HFF-Myc (cell line): ENCODE data around the gene P3H3.

Source experiments
- DNase-seq: peaks from one replicate; pipeline ENCODE4 v3.0.0-alpha.2; 2011; ENCODE audit warnings: low read depth; ENCODE audit errors: extremely low read depth
- H3K4me3 ChIP-seq: replicated peaks from 2 replicates; pipeline ENCODE4 v1.5.1; 2011; ENCODE audit warnings: low read depth, mild to moderate bottlenecking, control low read depth, low read length
- TF ChIP-seq, protein P1 (sequence below): IDR thresholded peaks from 2 replicates; pipeline ENCODE4 v1.5.1; 2012; ENCODE audit warnings: mild to moderate bottlenecking, low read depth, low read length, control low read depth; ENCODE audit errors: missing control alignments

P3H3 gene

DNA sequence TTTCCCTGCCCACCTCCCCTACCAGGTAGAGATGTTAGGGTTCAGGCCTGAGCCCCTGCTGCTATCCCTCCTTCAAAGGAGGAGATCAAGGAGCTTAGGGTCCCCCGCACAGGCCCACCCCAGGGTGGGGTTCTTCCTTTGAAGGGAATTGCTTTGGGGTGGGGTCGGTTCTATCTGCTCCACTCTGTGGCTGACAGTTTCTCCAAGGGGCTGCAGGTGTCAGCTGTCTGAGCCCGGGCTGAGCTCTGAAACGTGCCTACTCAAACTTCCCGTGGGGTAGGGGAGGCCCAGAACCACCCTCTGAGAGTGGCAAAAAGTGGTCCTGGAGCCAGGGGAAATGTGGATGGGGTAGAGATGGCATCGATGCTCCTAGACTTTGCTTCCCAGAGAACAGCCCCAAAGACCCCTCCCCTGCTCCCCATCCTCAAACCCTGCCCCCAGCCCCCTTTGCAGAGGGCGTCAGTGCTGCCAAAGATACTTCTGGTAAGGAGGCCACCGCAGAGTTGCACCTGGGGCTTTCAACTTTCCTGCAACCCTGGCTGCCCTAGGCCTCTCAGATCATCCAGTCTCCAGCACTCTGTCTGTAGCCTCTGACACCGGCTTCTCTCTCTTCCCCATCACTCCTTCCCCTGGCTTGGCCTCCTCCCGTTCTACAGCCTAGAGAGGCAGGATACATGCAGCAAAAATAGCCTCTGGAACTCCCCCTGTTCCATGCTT lies 45.2 kb upstream of the P3H3 start:
- H3K4me3 ChIP-seq: no peak overlapping the region
- no peak for DNase-seq
- TF ChIP-seq, protein P1, sequence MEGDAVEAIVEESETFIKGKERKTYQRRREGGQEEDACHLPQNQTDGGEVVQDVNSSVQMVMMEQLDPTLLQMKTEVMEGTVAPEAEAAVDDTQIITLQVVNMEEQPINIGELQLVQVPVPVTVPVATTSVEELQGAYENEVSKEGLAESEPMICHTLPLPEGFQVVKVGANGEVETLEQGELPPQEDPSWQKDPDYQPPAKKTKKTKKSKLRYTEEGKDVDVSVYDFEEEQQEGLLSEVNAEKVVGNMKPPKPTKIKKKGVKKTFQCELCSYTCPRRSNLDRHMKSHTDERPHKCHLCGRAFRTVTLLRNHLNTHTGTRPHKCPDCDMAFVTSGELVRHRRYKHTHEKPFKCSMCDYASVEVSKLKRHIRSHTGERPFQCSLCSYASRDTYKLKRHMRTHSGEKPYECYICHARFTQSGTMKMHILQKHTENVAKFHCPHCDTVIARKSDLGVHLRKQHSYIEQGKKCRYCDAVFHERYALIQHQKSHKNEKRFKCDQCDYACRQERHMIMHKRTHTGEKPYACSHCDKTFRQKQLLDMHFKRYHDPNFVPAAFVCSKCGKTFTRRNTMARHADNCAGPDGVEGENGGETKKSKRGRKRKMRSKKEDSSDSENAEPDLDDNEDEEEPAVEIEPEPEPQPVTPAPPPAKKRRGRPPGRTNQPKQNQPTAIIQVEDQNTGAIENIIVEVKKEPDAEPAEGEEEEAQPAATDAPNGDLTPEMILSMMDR: no peak

DNA sequence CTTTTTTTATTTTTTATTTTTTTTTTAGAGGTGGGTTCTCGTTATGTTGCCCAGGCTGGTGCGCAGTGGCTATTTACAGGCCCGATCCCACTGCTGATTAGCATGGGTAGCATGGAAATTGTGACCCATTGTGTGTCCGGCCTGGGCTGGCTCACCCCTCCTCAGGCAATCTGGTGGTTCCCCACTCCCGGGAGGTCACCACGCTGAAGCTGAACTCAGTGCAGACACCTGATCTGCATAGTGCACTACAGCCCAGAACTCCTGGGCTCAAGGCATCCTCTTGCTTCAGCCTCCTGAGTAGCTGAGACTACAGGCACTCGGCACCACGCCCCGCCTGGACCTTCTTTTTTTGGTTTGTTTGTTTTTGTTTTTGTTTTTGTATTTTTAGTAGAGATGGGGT lies 44.4 kb upstream of the P3H3 start:
- no peak for DNase-seq
- no peak overlapping the region for H3K4me3 ChIP-seq
- TF ChIP-seq, protein P1: no peak

DNA sequence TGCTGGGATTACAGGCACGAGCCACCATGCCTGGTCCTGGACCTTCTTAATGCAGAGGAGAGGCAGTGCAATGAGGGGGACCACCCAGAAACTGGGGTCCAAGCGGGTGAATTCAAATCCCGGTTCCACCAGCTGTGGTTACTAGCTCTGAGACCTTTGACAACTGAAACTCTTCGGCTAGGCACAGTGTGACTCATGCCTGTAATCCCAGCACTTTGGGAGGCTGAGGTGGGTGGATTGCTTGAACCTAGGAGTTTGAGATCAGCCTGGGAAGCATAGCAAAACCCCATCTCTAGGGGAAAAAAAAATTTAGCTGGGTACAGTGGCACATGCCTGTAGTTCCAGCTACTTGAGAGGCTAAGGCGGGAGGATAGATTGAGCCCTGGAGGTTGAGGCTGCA lies 43.9 kb upstream of the P3H3 start:
- DNase-seq: no peak
- TF ChIP-seq, protein P1: no peak
- no peak overlapping the region for H3K4me3 ChIP-seq

DNA sequence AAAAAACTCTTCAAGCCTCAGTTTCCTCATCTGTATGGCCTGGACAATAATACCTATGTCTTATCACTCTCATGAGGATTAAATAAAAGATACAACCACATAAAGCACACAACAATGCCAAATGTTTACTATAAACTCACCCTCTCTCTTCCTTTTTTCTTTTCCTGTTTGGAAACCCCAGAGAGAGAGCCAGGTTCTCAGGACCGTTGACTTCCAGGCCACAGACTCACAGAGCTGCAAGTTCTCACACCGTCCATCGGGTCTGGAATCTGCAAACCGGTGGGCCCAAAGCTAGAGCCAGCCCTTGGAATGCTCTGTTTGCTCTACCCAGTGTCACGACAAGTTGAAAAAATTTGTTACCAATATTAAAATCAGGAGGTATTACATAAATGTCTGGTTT lies 43.4 kb upstream of the P3H3 start:
- no peak for DNase-seq
- TF ChIP-seq, protein P1: no peak
- no peak overlapping the region for H3K4me3 ChIP-seq

DNA sequence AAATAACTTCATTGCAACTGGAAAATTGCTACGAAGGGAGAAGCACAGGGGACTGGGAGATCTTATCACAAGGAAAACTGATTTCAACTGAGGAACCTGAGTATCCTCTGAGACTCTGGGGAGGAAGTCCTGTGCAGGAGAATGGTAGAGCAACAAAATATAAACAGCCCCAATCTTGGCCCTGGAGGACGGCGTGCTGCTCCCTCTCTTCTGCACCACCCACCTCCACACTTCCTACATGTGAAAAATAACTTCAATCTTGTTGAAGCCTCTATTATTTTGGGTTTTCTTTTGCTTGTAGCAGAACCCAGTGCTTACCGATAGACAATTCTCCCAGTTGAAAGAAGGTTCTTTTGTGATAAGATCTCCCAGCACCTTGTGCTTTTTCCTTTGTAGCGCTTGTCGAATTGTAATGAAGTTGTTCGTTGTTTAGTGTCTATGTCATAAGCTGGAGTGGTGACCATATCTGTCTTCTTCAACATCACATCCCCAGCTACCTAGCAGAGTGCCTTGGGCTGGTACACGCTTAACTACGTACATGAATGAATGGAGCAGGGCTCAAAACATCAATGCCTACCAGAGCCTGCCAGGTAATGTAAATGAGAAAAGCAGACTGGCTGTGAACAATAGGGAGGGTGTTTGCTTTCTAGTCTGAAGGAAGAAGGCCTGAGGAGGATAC lies 41.7 kb upstream of the P3H3 start:
- TF ChIP-seq, protein P1: no peak
- no peak overlapping the region for H3K4me3 ChIP-seq
- no peak for DNase-seq

DNA sequence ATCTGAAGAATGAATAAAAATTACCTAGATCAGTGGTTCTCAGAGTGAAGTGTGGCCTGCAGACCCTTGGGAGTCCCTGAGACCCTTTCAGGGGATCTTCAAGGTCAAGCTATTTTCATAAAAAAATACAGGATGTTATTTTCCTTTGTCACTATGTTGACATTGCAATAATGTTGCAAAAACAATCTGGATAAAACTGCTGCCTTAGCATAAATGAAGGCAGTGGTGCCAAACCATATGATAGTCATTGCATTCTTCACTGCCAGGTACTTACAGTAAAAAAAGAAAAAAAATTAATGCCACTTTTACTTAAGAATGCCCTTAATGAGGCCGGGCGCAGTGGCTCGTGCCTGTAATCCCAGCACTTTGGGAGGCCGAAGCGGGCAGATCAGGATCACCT lies 40.9 kb upstream of the P3H3 start:
- no peak for DNase-seq
- H3K4me3 ChIP-seq: no peak overlapping the region
- TF ChIP-seq, protein P1: no peak
